Hepatocyte (in vitro differentiated cells): ENCODE results near the gene NECAB2.

Experiments
- CTCF ChIP-seq: fragments of 200-600 bp; sonication (generic); IDR thresholded peaks from 2 replicates; pipeline ENCODE4 v1.5.1; 2016; ENCODE audit warnings: antibody characterized with exemption, mild to moderate bottlenecking; ENCODE audit not compliant: poor library complexity
- EZH2 ChIP-seq: fragments of 200-600 bp; sonication (generic); IDR thresholded peaks from 2 replicates; pipeline ENCODE4 v1.6.1; 2016; ENCODE audit warnings: antibody characterized with exemption, mild to moderate bottlenecking, borderline replicate concordance

GRCh38 chr16:84045001-84045817 lies 77.2 kb downstream of the NECAB2 start:
- no peak for TF ChIP-seq CTCF
- no peak for TF ChIP-seq EZH2
